HG03442 (cell line): ENCODE data around the gene ADSS2.
"Not testable (repeated sequence)": the region's sequence is repeated elsewhere in the genome, so short reads cannot be mapped to it uniquely, and the experiment has no call there.

Experiments used
- ATAC-seq: cut with Tn5 transposase; IDR thresholded peaks from one replicate; pipeline ENCODE4 v1.9.1; 2021; ENCODE audit warnings: mild to moderate bottlenecking, moderate library complexity; ENCODE audit not compliant: unreplicated experiment

ADSS2 gene

DNA sequence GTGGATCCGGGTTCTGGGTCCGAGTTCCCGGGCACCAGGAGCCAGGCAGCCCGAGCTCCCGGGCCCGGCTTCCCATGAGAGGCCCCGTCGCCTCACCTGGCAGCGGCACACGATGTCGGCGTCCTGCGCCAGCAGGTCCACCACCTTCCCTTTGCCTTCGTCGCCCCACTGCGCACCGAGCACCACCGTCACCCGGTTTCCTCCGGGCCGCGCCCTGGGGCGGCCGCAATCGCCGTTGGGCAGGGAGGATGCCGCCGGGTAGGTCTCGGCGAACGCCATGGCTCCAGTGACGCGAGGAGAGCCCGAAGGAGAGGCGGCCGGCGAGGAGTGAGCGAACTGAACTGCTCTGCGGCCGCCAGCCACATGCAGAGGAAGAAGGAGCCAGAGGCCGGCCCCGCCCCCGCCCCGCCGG lies at the start of gene ADSS2:
ADSS2 (minus strand) TSS at position 371 of the 412 bp plus-strand sequence; CDS start at position 279, 92 bp downstream.
- ATAC-seq, result no peak

DNA sequence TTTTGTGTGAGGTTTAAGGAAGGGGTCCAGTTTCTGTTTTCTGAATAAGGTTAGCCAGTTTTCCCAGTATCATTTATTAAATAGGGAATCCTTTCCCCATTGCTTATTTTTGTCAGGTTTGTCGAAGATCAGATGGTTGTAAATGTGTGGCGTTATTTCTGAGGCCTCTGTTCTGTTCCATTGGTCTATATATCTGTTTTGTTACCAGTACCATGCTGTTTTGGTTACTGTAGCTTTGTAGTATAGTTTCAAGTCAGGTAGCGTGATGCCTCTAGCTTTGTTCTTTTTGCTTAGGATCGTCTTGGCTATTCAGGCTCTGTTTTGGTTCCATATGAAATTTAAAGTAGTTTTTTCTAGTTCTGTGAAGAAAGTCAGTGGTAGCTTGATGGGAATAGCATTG lies 48.8 kb upstream of the ADSS2 start:
- not testable (repeated sequence) for ATAC-seq

DNA sequence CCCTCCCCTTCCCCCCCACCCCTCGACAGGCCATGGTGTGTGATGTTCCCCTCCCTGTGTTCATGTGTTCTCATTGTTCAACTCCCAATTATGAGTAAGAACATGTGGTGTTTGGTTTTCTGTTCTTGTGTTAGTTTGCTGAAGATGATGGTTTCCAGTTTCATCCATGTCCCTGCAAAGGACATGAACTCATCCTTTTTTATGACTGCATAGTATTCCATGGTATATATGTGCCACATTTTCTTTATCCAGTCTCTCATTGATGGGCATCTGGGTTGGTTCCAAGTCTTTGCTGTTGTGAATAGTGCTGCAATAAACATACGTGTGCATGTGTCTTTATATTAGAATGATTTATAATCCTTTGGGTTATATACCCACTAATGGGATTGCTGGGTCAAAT lies 47.8 kb upstream of the ADSS2 start:
- not testable (repeated sequence) for ATAC-seq

DNA sequence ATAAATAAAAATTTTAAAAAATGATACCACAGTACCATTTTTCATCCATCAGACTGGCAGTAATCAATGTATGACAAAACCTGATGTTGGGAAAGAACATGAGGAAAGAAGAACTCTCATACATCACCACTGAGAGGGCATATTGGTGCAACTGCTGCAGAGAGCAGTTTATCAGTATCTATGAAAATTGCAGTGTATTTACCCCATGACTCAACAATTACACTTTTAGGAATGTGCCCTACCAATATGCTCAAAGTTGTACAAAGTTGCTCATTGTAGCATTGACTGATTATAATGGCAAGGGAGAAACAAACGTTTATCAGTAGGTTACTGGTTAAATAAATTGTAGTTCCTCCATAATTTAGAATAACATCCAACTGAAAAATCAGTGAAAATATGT lies 46.1 kb upstream of the ADSS2 start:
- no peak for ATAC-seq

DNA sequence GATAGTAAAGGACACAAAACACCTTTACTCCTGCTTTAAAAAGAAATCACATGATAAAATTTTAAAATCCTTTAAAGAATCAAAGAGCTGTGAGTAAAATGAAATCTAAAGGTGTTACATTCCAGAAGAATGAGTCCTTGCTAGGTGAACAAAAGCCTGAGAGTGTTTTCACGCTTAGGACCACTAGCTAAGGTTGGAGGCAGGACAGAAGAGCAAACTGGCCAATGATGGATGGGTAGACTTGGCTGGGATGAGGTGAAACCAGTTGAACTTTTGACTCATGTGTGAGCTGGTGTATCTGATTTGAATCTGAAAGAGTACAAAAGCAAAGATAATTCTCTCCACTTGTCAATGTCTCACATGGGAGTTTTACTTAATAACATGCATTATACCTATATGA lies 44.5 kb upstream of the ADSS2 start:
- ATAC-seq, result no peak

DNA sequence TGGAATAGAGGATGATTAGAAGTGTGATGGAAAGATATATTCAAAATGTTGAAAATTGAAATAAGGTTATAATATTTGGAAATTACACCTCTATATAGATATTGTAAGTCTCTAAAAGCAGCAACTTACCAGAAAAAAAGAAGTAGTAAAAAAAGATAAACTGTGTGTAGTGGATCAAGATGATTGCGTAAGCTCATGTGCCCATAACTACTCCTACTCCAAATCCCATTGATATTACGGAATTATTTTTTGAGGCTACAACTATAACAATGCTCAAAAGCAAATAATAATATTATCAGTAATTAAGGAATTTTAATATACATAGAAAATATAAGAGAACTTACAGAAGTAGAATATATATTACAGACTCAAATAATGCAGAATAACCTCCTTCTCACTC lies 42.9 kb upstream of the ADSS2 start:
- ATAC-seq, result no peak

DNA sequence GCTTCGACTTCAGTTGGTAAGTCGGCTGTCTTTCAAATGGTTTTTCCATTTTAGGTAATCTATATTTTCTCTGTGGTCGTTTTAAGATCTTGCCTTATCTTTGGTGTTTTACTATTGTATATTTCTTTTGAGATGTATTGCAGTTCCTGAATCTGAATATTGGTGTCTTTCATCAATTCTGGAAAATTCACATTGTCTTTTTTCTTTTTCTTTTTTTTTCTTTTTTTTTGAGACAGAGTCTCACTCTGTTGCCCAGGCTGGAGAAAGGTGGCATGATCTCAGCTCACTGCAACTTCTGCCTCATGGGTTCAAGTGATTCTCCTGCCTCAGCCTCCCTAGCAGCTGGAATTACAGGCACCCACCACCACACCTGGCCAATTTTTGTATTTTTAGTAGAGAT lies 33.3 kb upstream of the ADSS2 start:
- ATAC-seq, result not testable (repeated sequence)

DNA sequence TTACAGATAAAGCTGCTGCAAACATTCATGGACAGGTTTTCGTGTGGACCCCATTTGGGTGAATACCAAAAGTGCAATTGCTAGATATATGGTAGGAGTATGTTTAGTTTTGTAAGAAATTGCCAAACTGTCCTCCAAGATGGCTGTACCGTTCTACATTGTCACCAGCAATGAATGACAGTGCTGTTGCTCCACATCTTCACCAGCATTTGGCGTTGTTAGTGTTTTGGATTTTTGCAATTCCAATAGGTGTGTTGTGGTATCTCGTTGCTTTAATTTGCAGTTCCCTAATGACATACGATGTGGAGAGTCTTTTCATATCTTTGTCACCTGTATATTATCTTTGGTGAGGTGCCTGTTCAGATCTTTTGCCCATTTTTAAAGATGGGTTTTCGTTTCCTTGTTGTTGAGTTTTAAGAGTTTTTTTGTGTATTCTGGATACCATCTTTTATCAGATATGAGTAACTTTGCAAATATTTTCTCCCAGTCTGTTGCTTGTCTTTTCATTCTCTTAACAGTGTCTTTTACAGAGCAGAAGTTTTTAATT lies 21.4 kb upstream of the ADSS2 start:
- no peak for ATAC-seq

DNA sequence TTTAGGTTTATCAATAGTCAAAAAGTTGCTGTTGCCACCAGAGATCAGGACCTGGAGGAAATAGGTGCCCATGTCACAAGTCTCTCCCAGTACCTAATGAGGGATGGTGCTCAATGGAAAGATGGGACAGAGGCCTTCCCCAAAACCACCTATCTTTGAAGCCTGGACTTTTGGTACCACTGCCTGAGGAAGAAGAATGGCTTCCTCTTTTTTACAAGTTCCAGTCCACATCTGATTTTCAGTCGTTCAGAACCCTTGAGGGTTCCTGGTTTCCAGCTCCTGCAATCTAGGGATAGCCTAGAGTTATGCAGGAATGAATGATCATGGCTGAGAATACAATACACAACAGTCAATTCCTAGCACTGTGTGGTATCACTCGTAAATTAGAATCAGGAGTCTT lies 15.0 kb upstream of the ADSS2 start:
- no peak for ATAC-seq

DNA sequence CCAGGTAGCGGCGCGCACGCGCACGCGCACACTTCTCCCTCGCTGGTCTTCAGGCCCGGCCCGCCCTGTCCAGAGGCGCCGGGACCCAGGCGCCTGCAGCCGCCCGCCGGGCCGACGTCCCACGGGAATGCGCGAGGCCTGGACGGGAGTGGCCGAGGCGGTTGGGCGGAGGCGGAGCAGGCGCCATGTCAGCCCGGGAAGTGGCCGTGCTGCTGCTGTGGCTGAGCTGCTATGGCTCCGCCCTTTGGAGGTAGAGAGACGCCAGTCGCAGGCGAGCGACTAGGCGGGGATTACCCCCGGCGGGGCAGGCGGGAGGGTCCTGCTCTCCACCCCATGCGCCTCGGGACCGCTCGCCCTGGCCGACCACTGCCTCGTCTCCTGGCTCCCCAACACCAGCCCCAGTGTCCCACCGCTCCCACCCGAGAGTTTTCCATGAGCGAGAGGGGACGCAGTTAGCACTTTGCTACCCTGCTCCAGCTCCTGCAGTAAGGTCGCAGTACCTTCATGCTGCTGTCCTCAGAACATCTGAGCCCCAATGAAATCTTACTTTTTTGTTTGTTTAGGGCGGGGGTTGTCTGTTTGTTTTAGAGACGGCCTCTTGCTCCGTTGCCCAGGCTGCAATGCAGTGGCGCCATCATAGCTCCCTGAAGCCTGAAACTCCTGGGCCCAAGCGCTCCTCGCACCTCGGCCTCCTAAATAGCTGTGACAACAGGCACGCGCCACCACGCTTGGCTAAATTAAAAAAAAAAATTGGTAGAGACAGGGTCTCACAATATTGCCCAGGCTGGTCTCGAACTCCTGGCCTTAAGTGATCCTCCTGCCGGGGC lies 9.7 kb upstream of the ADSS2 start, which contains the start of gene CATSPERE:
CATSPERE (plus strand) TSS at position 29 of the 827 bp plus-strand sequence; CDS start at position 186, 157 bp downstream.
- peak; percentile 98 for ATAC-seq

DNA sequence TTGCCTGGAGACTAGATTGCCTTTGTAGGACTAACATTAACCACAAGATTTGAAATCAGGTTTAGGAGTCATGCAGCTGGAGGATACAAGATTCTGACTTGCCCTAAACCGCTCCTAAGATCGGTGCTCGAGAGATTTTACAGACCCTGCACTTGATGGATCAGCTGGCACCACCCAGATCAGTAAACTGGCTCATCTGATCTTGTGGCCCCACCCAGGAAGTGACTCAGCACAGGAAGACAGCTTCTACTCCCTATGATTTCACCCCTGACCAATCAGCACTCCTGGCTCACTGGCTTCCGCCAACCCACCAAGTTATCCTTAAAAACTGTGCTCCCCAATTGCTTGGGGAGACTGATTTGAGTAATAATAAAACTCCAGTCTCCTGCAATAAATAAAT lies 8.5 kb upstream of the ADSS2 start:
- ATAC-seq, result no peak

DNA sequence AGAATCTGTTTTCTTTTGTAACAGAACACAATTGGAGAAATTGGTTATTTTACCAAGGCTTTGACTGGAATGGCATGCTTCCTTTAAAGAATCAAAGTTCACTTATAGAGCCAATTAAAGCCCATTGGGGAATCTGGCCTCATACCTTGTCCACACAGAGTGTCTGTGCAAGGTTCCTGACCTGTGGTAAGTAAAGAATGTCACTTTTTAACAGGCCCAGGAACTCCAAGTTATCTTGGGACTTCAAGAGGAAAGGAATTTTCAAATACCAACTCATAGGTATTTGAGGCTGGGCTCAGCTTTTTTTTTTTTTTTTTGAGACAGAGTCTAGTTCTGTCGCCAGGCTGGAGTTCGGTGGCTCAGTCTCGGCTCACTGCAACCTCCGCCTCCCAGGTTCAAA lies 7.1 kb upstream of the ADSS2 start:
- no peak for ATAC-seq

DNA sequence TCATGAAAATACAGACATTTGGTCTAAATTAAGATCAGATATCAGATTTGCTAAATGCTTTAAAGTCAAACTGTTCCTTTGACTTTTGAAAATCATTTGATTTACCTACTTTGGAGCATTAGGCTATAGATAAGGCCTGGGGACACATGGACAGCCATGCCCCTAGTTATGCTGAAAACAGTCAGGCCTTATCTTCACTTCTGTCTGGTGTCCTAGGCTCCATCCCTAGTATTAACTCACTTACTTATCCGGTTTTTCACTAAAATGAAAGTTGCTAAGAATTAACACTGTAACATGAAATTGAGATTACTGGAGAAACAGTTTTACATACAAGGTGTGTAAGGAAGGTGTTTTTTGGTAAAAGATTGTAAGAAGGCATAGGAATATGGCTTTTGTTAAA lies 4.9 kb upstream of the ADSS2 start:
- no peak for ATAC-seq

DNA sequence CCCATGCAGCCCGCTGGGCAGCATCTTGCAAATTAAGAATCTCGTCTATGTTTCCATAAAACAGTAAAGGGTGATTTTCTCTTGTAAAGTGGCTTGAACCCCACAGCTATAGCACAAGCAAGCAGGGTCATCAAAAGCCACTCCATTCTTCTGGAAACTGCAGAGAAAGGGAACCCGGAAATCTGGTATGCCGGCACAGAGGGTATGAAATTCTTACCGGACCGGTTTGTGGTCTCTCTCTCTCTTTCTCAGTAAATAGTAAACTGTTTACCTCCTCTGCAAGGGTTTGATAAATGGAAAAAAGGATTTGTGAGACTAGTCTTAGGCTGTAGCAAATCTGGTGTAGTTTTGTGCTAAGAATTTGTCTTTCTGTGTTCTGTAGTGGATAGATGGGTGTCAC lies 2.7 kb upstream of the ADSS2 start:
- ATAC-seq, result no peak

DNA sequence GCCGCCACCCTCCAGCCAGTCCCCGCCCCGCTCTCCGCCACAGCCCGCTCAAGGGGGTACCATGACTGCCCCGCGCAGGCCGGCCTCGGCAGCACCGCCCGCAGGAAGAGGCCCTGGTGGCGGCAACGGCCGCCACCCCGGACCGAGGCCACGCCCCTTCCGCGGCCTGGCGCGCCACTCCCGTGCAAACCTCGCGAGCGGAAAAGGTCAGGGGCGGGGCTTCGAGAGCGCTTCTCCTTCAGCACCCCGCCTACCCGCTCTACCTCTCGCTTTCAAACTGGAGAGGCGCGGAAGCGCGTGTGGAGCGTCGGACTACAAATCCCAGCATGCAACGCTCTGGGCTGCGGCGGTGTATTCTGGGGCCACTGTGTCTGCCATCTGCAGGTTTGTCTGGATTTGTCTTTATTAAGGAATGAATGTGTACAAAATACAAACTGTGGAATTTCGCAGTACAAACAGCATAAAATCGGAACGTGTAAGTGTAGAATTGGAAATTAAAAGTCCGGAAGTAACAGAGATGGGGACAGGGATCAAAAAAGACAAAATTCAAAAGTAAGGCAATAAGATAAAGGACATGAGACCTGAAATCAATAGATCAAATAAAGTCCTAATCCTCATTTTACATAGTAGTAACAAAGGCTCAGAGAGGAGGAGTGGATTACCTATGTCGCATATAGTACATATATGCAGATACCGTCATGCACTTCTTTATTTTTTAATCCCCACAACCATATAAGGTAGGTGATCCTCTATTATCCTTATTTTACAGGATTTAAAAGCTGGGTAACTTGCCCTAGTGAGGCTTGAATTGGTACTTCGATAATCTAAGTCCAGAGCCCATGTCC lies 464 bp upstream of the ADSS2 start:
- peak; percentile 93 for ATAC-seq

DNA sequence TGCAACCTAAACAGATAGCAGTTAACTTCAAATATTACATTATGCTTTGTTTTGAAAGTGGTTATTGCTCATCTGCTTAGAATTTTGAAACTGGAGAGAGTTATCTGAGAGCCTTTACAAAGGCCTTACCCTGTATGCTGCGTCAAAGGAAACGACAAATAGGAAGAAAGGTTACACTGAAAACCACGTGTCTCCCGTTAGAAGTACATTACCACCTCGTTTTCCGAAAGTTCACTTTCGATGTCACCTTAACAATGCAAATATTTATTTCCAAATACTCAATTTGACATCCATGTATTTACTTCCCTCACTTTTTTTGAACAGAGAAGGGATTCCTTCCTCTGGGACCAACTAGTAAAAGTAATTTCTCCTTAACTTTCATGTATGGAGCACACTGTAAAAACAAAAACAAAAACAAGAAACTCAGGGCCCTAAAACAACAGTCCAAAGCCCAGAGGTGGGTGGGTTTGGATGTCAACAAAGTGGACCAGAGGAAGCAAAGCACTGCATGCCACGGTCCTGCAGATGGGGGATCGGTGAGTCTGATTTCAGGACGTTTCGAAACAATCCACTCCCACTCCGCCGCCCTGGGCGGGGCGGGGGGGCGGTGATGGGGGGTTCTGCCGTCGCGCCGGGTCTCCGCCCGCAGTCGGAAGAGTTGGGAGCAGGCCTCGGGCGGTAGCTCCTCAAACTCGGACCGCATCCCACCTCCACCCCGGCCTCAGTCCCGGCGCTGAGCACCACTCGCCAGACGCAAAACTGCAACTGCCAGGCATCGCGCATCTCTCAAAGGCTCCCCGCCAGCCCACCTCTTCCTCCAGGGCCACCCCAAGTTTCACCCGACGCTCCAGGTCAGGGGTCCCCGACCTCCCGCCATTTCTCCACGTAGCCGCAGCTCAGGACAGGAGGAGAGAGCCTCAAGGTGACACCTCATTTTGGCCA lies 841 bp downstream of the ADSS2 start:
- peak; percentile 2 for ATAC-seq

DNA sequence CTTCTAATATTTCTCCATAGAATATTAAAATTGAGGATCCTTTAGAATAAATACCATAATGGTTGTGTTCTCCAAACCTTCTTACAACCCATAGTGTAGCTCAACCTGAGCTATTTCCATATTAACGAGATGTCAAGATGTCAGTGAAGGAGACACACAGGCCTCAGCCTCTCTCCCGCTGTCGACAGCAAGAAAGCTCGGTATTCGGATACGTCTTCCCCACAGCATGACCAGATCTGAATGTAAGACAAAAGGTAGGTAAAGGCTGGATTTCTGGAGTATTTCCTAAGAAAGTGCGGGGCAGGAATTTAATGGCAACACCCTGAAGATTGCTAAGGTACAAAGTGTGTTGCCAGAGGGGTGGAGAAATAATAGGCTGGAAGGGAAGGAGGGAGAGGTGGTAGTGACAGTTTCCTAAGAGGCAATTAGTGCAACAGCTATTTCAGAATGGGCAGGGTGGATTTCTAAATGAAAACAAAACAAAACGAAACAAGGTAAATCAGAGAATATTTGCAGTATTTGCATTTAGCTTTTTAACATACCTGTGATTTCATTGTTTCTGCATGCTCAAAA lies 1.7 kb downstream of the ADSS2 start:
- no peak for ATAC-seq

DNA sequence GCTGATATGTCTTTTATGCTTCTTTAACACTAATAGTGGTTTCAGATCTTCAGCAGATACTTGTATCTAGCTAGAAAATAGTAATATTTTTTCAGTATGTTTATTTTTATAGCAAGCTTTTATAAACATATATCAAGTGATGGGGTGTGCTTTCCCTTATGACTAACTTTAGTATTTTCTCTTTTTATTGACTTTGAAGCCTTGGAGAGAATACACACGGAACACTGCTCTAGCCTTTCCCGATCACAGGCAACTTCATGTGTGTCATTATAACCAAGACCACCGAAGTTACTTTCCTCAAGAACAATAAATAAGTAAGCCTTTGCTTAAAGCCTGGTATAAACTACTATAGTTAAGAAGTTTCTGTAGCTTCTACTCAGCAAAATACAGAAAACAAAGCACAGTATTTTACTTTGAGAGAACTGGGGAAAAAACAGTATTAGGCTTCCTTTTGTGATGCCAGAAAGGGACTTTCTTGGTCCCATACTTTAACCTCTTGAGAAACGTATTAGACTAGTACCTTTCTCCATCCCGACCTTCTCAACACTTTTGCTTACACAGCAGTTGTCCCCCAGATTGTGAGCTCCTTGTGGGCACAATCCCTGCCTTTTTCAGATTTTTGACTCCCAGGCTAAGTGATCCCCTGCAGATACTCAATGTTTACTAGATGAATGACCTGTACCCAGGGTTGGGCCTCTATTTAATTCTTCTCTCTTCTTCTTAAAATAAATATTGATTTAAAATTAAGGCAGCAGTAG lies 3.3 kb downstream of the ADSS2 start:
- no peak for ATAC-seq

DNA sequence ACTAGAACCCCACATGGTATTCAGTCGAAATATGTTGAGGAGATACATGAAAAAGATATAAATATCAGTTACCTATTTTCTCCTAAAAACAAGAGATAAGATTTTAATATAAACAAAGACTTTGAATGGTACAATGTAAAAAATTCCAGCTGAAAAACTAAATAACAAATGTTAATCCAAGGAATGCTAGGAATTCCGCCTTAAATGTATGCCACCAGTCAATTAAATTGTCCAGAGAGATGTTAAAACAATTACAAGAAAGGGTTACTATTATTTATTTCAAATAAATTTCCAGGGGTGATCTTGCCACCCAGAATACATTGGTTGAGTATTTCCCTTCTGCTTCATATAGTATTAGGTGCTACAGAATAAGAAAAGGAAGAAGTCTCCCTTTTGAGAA lies 4.2 kb downstream of the ADSS2 start:
- ATAC-seq, result no peak
